Measurements from ENCODE around the gene PARD3. TPM values are rescaled to one million over a fixed set of nuclear protein-coding genes. Genes with fewer than 3 reads are reported as not detected.
A peak's percentile ranks its signal among the peaks of the same experiment; 100 is the strongest.

PARD3 gene
- total RNA-seq, 1 experiment from 2014 or later: 50.0 TPM

DNA sequence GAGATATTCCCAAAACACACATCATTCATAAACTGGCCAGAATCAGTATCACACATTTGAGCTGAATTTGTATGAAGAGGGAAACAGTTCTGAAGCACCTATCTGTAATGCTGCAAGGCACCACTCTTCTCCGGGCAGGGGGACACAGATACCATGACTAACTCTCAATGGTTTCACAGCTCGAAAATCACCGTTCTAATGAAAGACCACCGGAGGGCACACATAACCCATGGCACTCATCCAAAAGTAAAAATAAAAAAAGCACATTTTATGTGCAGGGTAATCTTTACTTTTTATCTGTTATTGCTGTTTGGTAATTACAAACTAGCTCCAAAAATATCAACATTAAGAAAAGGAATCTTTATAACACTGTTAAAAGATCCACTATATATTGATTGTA is 137.5 kb downstream of the PARD3 start:
- H3K27me3 ChIP-seq: no peaks in the 10 kb centered on the region
- H3K36me3 ChIP-seq: no peaks in the 10 kb centered on the region
- no peaks in the 10 kb centered on the region for H3K9me3 ChIP-seq
- no peak for DNase-seq
- H3K4me3 ChIP-seq: no peak overlapping the region

DNA sequence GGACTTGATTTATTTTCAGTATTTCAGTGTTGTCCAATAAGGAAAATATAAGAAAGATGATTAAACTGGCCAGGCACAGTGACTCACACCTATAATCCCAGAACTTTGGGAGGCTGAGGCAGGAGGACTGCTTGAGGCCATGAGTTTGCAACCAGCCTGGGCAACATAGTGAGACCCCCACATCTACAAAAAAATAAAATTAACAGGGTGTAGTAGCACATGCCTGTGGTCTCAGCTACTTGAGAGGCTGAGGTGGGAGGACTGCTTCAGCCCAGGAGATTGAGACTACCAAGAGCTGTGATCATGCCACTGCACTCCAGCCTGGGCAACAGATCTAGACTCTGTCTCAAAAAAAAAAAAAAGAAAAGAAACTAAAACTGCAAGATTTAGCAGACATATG is 138.0 kb downstream of the PARD3 start:
- no peak for DNase-seq
- no peaks in the 10 kb centered on the region for H3K36me3 ChIP-seq
- no peaks in the 10 kb centered on the region for H3K27me3 ChIP-seq
- no peaks in the 10 kb centered on the region for H3K9me3 ChIP-seq
- no peak overlapping the region for H3K4me3 ChIP-seq

DNA sequence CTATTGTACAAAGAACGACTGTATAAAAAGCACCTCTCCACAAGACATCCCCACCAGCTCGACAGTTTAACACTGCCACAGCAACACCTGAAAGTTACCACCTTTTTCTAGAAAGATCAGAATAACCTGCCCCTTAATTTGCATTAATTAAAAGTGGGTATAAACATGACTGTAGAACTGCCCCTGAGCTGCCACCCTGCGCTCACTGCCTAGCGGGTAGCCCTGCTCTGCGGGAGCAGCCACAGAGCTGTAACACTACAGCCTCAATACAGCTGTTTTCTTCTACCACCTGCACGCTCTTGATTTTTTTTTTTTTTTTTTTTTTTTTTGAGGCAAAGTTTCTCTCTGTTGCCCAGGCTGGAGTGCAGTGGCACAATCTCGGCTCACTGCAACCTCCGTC is 140.9 kb downstream of the PARD3 start:
- Histone ChIP-seq H3K4me3 (no peak overlapping the region), H3K27me3 (no peaks in the 10 kb centered on the region), H3K9me3 (no peaks in the 10 kb centered on the region), H3K36me3 (no peaks in the 10 kb centered on the region)
- DNase-seq: no peak

DNA sequence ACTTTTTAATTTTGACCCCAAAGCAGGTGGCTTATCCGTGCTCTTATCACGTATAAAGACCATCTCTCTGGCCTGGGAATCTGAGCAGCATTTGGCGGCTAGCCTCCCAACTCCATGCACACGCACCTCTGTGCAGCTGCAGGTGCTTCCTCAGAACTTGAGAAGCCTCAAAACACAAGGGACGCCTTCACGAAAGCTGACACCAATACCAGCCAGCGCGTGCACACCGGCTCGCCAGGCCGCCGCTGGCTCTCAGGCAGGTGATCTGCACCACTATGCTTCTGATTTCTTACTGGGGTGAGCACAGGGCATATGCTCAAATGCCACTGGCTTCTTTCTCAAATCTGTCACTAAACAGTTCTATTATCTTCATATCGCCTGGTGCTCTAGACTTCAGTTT is 145.0 kb downstream of the PARD3 start:
- Histone ChIP-seq H3K4me3 (no peak overlapping the region), H3K36me3 (no peaks in the 10 kb centered on the region), H3K27me3 (no peaks in the 10 kb centered on the region), H3K9me3 (no peaks in the 10 kb centered on the region)
- no peak for DNase-seq

DNA sequence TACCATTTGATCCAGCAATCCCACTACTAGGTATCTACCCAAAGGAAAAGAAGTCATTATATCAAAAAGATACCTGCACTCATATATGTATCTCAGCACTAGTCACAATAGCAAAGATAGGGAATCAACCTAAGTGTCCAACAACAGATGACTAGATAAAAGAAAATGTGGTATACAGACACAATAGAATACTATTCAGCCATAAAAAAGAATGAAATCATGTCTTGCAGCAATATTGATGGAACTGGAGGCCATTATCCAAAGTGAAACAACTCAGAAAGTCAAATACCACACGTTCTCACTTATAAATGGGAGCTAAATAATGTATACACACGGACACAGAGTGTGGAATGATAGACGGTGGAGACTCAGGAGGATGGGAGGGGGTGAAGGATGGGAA is 146.0 kb downstream of the PARD3 start:
- Histone ChIP-seq H3K4me3 (no peak overlapping the region), H3K9me3 (no peaks in the 10 kb centered on the region), H3K27me3 (no peaks in the 10 kb centered on the region), H3K36me3 (no peaks in the 10 kb centered on the region)
- no peak for DNase-seq

DNA sequence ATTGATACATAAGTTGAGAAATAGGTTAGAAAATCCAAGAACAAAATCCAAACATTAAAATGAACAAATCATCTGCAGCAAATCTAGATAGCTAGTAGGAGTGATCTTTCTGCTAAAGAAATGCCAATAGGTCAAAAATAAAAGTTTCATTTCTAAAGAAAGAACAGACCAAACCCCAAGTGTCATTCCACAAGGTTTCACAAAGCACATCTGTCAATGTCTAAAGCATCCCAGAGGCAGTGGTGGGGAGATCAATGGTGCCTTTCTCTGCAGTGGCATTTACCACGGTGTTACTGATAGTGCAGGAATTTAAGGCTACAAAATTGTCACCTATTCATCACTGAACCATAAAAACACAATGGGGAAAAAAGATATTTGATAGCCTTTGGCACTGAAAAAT is 147.9 kb downstream of the PARD3 start:
- no peak overlapping the region for H3K4me3 ChIP-seq
- no peaks in the 10 kb centered on the region for H3K9me3 ChIP-seq
- H3K36me3 ChIP-seq: no peaks in the 10 kb centered on the region
- no peak for DNase-seq
- no peaks in the 10 kb centered on the region for H3K27me3 ChIP-seq

DNA sequence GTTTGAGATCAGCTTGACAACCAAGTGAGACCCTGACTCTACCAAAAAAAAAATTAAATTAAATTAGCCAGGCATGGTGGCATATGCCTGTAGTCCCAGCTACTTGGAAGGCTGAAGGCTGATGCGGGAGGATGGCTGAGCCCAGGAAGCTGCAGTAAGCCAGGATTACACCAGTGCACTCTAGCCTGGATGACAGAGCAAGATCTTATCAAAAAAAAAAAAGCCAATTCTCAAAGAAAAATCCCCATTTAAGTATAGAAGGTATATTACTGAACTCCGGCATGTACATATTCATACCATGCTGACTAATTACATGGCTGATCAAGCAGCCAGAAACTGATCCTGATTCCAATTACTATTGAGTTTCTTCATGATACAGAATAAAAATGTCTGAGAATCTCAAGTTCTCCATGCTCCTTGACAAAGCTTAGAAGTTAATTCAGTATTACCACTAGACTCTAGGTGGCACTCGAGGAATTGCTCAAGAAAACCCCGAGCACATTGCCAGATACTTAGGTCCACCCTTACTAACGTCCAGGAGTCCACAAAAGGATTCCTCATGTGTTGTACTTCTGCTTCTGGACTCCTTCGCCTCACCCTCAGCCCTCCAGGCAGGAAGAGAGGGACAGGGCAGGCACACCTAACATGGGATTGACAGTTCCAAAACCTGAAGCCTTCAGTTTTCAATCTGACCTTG is 148.9 kb downstream of the PARD3 start:
- no peaks in the 10 kb centered on the region for H3K9me3 ChIP-seq
- no peaks in the 10 kb centered on the region for H3K36me3 ChIP-seq
- no peaks in the 10 kb centered on the region for H3K27me3 ChIP-seq
- DNase-seq: peak; percentile 63
- no peak overlapping the region for H3K4me3 ChIP-seq

DNA sequence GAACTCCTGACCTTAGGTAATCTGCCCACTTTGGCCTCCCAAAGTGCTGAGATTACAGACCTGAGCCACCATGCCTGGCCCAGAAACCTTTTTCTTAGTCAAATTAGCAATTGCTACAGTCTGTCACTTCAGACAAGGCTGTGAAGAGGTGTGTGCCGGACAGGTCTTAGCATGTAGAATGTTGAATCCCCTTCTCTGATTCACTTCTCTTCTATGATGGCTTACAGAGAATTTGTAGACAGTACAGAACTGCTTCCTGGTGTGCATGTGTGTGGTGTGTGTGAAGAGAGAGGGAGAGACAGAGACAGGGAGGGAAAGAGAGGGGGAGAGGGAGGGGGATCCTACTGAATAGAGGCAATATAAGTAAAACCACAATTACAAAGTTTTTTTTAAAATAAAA is 150.4 kb downstream of the PARD3 start:
- no peak overlapping the region for H3K4me3 ChIP-seq
- no peaks in the 10 kb centered on the region for H3K36me3 ChIP-seq
- no peaks in the 10 kb centered on the region for H3K27me3 ChIP-seq
- no peak for DNase-seq
- no peaks in the 10 kb centered on the region for H3K9me3 ChIP-seq

DNA sequence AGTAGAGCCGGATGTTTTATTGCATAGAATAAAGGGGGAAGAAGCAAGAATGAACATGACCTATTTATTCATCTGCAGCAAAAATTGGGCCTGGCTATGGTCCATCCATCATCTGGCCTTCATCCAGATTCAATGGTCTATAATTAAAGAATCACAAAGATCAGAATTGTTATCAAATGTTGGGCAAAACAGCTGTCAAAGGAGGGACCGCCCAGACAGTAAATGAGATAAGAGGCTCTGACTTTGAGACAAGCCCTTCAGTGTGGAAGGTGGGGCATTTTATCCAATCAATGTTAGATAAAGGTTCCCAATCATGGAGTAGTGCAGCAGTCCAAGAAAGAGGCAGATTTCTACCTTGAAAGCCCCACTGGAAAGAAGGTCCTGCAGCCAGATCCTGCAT is 153.5 kb downstream of the PARD3 start:
- no peaks in the 10 kb centered on the region for H3K27me3 ChIP-seq
- H3K4me3 ChIP-seq: no peak overlapping the region
- no peaks in the 10 kb centered on the region for H3K36me3 ChIP-seq
- H3K9me3 ChIP-seq: no peaks in the 10 kb centered on the region
- DNase-seq: no peak

DNA sequence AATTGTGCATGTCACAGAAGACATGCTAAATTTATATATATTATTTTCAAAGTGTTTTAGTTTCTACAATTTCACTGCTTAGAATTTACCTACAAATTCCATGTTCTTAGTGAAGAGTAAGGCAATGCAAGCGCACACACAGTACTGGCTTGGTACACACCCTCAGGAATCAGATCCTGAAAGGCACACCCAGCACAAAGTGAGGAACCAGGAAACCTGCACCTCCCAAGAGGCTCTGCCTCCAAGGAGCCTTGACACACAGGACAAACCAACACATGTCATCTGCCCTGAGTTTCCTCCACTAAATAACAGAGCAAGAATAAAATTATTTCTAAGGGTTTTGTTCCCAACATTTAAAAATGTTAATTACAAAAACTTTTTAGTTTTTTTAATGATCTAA is 156.2 kb downstream of the PARD3 start:
- Histone ChIP-seq H3K4me3 (no peak overlapping the region), H3K27me3 (no peaks in the 10 kb centered on the region), H3K36me3 (no peaks in the 10 kb centered on the region), H3K9me3 (no peaks in the 10 kb centered on the region)
- DNase-seq: no peak

DNA sequence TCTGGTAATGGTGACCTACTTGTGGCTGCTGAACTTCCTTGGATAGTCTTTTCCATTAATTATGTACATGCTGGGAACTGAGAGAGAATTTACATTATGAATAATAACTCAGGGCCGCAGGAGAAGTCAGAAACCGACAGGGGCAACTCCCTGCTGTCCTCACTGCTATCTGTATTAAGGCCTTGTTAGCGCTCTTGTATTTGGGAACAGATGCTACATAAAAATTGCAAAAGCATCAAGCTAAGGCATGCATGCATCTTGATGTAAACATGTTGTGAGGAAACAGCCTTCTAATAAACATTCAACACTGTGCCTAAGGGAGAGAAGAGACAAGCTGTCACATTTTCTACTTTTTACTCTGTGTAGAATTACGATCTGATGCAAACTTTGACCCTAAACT is 158.4 kb downstream of the PARD3 start:
- no peaks in the 10 kb centered on the region for H3K36me3 ChIP-seq
- no peak for DNase-seq
- no peaks in the 10 kb centered on the region for H3K27me3 ChIP-seq
- H3K4me3 ChIP-seq: no peak overlapping the region
- no peaks in the 10 kb centered on the region for H3K9me3 ChIP-seq

DNA sequence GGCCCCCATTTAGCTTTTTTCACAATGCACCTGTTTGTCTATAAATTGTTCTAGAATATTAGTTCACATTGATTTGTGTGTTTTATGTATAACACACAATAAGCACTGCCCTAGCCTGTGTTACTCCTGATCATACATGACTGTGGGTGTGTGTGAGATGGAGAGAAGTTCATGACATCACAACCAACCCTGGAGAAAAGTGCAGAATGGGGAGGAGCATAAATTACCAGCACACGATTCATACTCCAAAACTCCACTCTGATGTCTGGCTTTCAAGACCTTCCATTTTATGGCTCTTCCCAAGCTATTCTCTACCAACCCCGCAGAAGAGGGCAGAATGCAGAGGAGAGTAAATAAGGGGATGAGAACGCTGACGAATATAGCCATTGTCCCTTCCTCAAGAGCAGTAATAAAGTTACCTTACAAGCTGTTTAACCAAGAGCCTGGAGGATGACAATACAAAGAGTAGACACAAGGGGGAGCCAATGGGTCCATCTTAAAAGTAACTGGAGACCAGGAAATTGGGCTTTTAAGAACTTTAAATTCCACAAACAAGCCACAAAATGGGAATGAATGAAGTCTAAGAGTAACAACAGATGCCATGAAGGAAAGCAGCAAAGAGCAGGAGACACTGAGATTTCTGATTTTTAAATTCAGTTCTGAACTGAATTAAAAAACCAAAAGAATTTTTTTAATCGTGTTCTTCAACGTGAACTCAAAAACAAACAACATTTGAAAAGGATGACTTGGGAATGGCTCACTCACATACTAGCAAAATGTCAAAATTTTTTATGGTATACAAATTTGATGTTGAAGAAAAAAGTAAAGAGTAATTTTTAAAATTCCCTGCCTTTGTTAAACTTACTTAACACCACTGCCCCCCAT is 159.6 kb downstream of the PARD3 start:
- no peaks in the 10 kb centered on the region for H3K27me3 ChIP-seq
- H3K4me3 ChIP-seq: no peak overlapping the region
- DNase-seq: no peak
- no peaks in the 10 kb centered on the region for H3K9me3 ChIP-seq
- no peaks in the 10 kb centered on the region for H3K36me3 ChIP-seq

DNA sequence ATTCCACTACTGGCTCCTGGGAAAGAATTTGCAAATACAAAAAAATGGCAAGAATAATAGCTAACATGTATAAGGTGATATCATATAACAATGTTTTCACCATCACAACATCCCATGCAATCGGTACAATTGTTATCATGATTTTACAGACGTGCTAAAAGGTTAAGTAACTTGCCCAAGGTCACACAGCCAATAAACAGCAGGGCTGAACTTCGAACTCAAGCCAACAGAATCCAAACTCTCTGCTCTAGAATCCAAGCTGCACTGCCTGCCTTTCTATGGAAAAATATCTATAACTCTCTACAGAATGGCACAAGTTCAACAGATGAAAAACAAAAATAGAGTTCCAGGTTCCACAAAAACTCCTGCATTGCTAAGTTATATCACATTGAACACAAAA is 160.9 kb downstream of the PARD3 start:
- Histone ChIP-seq H3K36me3 (no peaks in the 10 kb centered on the region), H3K27me3 (no peaks in the 10 kb centered on the region), H3K9me3 (no peaks in the 10 kb centered on the region), H3K4me3 (no peak overlapping the region)
- no peak for DNase-seq

DNA sequence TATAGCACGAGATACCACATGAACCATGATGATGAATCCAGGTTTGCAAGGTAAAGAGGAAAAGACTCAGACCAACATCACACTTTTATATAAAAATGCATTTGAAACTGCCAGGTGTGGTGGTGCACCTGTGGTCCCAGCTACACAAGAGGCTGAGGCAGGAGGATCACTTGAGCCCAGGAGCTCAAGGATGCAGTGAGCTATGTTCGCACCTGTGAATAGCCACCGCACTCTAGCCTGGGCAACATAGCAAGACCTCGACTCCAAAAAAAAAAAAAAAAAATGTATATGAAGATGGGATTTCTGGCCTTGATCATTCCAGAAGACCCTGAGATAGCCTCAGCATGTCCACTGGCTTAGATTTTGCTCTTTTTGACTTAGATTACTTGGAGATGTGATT is 161.6 kb downstream of the PARD3 start:
- no peaks in the 10 kb centered on the region for H3K9me3 ChIP-seq
- H3K27me3 ChIP-seq: no peaks in the 10 kb centered on the region
- no peaks in the 10 kb centered on the region for H3K36me3 ChIP-seq
- H3K4me3 ChIP-seq: no peak overlapping the region
- no peak for DNase-seq

DNA sequence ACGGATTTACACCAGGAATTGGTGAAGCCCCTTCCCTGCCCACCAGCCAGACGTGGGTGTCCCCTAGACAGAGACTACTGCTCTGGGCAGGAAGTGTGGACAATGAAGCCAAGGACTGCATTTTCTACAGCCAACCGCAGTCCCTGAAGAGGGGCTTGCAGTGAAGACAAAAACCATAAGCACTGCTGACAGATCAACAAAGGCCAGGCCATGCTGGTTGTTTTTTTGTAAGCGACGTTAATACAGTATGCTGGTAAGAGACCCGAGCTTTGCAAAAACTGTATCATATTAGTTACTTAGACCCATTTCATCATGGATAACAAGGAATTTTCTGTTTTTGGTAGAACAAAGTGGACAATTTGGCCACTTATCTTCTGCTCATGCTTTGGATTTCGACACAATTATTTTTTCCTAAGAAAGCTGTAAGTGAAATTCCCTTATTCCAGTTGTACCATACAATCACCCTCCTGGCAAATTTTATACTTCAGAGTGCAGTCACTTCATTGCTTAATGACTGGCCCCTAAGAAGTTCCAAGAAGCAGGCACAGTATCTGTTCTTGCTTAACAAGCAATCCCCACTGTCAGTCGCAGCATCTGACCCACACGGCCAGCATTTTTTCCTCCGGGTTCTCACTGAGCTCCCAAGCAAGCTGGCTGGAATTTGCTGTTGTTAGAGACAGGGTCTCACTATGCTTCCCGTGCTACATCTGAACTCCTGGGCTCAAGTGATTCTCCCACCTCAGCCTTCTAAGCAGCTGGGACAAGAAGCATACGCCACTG is 163.5 kb downstream of the PARD3 start:
- no peaks in the 10 kb centered on the region for H3K36me3 ChIP-seq
- H3K4me3 ChIP-seq: no peak overlapping the region
- no peaks in the 10 kb centered on the region for H3K27me3 ChIP-seq
- DNase-seq: no peak
- no peaks in the 10 kb centered on the region for H3K9me3 ChIP-seq

DNA sequence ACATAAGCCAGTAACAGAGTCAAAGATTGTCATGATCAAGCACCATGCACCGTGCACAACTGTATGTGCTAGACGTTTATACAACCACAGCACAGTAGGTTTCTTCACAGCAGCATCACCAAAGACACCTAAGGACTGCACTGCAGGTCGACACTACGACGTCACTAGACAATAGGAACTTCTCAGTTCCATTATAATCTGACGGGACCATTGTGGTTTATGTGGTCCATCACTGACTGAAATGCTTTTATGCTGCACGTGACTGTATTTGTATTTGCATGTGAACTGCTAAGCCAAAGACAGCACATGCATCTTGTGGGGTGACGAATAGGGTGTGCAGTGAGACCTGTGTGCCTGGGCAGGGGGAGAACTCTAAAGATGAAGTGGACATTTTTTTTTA is 164.9 kb downstream of the PARD3 start:
- no peak for DNase-seq
- Histone ChIP-seq H3K9me3 (no peaks in the 10 kb centered on the region), H3K36me3 (no peaks in the 10 kb centered on the region), H3K4me3 (no peak overlapping the region), H3K27me3 (no peaks in the 10 kb centered on the region)

DNA sequence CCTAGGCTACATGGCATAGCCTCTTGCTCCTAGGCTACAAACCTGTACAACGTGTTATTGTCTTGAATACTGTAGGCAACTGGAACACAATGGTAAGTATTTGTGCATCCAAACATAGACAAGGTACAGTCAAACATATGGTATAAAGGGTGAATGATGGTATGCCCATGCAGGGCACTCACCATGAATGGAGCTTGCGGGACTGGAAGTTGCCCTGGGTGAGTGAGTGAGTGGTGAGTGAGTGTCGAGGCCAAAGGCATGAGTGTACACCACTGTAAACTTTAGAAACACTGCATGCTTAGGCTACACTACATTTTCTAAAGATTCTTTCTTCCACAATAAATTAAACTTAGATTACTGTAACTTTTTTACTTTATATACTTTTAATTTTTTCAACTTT is 165.7 kb downstream of the PARD3 start:
- Histone ChIP-seq H3K27me3 (no peaks in the 10 kb centered on the region), H3K9me3 (no peaks in the 10 kb centered on the region), H3K36me3 (no peaks in the 10 kb centered on the region), H3K4me3 (no peak overlapping the region)
- DNase-seq: no peak

Measured in MG63 (cell line).